NCI-H345 (cell line): ENCODE measurements around the gene HIVEP3.

Experiments used
- DNase-seq: peaks from one replicate; lab custom pipeline; 2025; lab: John Stamatoyannopoulos, UW

Gene HIVEP3

GRCh38 chr1:41530411-41530810 lies 388.3 kb downstream of the HIVEP3 start:
- DNase-seq = no peak

GRCh38 chr1:41529621-41530395 lies 388.9 kb downstream of the HIVEP3 start:
- no peak for DNase-seq

GRCh38 chr1:41528726-41529605 lies 389.8 kb downstream of the HIVEP3 start:
- DNase-seq = no peak

GRCh38 chr1:41528106-41528505 lies 390.6 kb downstream of the HIVEP3 start:
- DNase-seq = no peak

DNA sequence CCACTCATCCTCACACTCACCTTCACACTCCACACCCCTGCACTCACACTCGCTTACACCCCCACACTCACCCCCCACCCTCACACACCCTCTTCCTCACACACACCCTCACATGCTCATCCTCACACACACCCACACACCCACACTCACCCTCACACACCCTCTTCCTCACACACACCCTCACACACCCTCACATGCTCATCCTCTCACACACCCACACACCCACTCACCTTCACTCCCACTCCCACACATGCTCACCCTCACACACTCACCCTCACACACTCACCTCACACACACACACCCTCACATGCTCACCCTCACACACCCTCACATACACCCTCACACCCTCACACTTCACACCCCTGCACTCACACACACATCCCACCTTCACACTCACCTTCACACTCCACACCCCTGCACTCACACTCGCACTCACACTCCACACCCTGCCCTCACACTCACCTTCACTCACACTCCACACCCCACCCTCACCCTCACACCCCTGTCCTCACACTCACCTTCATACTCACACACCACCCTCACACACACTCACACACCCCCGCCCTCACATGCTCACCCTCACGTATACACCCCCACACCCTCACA lies 391.7 kb downstream of the HIVEP3 start:
- no peak for DNase-seq

DNA sequence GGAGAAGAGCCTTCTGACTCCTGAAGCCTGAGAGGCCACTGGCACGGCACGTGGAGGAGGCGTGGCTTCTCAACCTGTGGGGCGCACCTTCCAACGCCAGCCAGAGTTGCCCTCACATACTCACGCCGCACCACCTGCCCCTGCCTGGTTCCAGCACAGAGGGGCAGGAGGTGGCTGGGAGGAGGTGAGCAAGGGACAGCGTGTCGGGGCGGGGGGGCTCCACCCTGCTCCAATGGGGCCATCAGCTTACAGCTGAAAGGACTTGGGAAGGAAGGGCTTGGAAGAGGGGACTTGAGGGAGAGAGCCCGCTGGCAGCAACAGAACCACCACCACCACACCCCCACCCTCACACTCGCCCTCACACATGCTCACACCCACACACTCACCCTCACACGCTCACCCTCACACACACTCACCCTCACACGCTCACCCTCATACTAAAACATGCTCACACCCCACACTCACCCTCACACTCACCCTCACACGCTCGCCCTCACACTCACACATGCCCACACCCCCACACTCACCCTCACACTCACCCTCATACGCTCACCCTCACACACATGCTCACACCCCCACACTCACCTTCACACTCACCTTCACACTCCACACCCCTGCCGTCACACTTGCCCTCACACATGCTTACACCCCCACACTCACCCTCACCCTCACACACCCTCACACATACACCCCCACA lies 392.7 kb downstream of the HIVEP3 start:
- peak; percentile 8 for DNase-seq

GRCh38 chr1:41524676-41525675 lies 393.7 kb downstream of the HIVEP3 start:
- DNase-seq = no peak

GRCh38 chr1:41523949-41524675 lies 394.6 kb downstream of the HIVEP3 start:
- no peak for DNase-seq

DNA sequence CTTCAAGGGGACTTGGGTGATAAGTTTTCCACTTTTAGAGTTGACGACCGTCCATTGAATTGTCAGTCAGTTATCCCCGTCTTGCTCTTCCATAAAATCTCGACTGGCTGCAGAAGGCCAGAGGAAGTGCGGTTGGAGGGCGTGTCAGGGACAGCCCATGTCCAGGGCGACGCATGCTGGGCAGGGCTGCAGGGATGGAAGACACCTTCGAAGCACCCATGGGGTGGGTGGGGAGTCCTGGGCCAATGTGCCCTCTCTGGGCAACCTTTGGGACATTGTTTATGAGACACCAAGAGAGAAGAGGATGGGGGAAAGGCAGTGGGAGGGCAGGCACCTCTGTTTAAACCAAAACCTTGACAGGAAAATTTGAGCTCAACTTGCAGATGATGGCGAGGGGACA lies 395.7 kb downstream of the HIVEP3 start:
- no peak for DNase-seq

GRCh38 chr1:41521766-41522165 lies 397.0 kb downstream of the HIVEP3 start:
- no peak for DNase-seq

DNA sequence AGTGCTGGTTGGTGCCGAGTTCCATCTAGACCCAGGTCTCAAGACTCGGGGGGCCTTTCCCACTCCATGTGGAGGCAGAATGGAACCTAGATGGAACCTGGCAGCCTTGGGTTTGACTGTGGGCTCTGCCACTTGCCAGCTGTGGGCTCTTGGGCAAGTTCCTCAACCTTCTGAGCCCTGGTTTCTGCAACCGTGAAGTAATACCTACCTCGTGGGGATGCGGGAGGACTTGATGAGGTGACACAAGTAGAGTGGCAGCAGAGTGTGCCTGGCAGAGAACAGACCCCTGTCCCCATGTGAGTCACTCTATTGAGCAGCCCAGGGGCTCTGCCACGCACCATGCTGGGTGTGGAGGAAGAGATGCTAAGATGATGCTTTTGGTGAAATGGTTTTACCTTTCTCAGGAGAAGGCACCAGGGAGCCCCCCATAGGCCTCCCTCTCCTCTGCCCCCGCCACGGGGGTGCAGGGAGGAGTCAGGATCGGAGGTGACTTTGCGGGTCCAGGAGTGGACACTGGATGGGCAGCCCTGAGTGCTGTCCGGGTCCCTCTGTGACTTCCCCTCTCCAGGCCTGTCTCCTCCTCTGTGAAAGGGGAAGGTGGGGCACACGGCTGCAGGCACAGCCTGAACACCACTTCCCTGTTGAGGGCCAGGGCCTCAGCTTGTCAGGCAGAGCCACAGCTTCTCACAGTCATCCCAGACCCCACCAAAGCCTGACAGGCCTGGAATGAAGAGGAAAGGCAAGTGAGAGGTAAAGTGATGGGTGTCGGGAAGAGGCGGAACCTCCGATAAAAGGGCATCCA lies 397.6 kb downstream of the HIVEP3 start:
- DNase-seq = no peak

- DNase-seq = no peak
Measured at GRCh38 chr1:41519667-41520066, 399.1 kb downstream of the HIVEP3 start.

DNA sequence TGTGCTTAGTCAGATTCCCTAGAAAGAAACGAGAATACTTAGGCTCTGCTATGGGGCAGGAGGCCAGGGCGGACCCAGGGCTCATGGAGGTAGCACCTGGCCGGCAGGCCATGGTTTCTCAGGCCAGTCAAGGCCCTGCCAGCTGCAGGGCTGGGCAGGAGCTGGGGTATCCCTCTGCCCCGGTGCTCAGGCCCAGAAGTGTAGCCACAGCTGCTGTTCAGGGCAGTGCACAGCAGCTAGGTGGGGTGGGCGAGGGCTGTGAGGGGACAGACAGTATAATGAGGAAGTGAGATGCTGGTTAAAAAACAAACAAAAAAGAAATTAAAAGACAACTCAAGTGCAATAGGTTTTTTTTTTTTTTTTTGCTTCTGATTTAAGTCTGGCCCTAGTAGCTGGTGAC lies 400.3 kb downstream of the HIVEP3 start:
- DNase-seq = no peak

DNA sequence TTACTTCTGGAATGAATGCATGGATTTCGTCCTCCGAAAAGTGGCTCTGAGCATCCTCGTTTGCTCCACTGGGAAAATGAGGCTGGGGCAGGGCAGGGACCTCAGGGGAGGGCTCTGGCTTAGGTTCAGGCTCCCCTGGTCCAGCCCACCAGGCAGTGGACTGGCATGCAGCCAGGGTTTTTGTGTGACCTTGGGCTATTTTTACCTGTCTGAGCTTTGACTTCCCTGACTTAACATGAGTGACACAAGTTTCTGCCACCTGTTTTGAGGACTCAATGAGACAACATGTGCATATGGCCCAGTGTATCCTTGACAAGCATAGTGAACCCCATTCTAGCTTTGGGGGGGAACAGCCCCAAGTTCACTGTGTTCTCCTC lies 401.7 kb downstream of the HIVEP3 start:
- DNase-seq = peak; percentile 36

DNA sequence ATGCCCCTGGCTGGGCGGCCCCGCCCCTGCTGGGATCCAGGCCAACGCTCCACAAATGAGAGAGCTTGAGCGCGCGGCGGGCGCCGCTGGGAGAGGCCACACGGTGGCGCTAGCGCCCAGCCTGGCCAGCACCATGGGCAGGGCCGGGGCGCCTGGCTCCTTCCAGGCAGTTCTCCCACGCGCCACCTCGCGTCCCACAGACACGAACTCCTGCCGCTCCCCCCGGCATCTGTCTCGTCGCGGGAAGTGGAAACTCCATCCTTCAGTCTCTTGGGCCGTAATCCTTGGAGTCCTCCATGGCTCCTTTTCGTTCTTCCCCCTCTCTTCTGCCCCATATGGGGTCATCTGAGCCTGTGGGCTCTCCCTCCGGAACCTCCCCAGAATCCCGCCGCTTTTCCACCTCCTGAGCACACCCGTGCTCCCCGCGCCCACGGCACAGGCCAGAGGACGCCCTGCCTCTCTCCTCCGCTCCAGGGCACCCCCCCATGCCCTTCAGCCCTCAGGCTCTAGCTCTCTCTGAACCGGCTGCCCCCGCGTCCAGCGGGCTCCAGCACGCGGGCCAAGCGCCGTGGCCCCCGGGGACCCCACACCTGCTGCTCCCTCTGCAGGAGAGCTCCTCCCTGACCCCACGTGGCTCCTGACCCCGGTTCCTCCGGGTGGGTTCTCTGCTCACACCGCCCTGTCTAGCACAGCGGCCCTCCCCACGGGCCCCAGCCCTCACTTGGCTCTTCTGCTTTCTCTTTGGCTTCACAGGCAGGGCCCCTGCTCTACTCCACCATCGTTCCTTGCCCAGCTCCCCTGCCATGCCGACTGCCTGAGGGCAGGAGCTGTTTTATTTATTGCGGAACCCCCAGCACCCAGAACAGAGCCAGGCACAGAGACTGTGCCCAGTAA lies 402.3 kb downstream of the HIVEP3 start:
- peak; percentile 86 for DNase-seq

- no peak for DNase-seq
Measured at GRCh38 chr1:41515778-41516167, 402.9 kb downstream of the HIVEP3 start.

DNA sequence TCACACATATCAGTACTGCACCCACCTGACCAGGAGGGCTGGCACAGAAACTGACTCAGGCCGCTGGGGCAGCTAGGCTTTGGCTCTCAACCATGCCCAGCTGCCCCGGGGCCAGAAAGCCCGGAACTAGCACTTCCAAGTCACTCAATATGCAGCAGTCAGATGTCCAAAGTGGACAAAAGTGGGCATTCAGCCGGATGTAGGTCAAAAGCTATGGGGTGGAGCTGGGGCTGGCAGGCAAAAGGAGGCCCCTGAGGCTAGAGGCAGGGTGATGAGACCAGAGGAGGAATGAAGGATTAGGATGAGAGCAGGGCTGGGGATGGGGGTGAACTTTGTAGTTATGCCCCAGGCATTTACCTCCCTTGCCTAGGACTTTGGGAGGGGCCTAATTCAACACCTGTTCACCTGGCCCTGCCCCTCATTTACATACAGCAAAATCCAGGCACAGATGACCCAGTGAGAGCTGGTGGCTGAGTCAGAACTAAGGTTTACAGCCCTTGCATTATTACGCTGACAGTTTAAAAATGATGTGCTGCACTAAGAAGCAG lies 403.5 kb downstream of the HIVEP3 start:
- DNase-seq = no peak

GRCh38 chr1:41514381-41514780 lies 404.3 kb downstream of the HIVEP3 start:
- DNase-seq = no peak
